Liver (tissue), 9 donors: ENCODE measurements around the gene RNASE8. TPM values are rescaled to one million over a fixed set of nuclear protein-coding genes. Genes with fewer than 3 reads are reported as not detected.
A peak's percentile ranks its signal among the peaks of the same experiment; 100 is the strongest.

Source experiments
- DNase-seq: peaks from one replicate; pipeline ENCODE4 v3.0.0-alpha.2; 2017; ENCODE audit warnings: low spot score
- H3K27ac ChIP-seq, 2 donors: one replicate each; pipeline ENCODE4 v1.7.0; 2013; ENCODE audit warnings: inconsistent platforms in 2 of 2, low read length in 2 of 2, control low read depth in 1 of 2, low read depth in 1 of 2, mild to moderate bottlenecking in 1 of 2
- H3K27me3 ChIP-seq, 4 donors: one replicate each; pipeline versions ENCODE4 v1.6.1 to v1.7.0; 2013; ENCODE audit warnings: low read length in 3 of 4, inconsistent platforms in 1 of 4, mild to moderate bottlenecking in 1 of 4, moderate library complexity in 1 of 4; ENCODE audit not compliant: control insufficient read depth in 4 of 4, insufficient read depth in 4 of 4
- H3K36me3 ChIP-seq, 4 donors: one replicate each; pipeline versions ENCODE4 v1.6.1 to v1.7.0; 2013; ENCODE audit warnings: low read length in 3 of 4, mild to moderate bottlenecking in 3 of 4, low read depth in 1 of 4, moderate library complexity in 1 of 4; ENCODE audit not compliant: control insufficient read depth in 4 of 4, insufficient read depth in 3 of 4
- H3K4me1 ChIP-seq, 4 donors: one replicate each; pipeline versions ENCODE4 v1.6.1 to v1.7.0; 2013; ENCODE audit warnings: low read length in 3 of 4, mild to moderate bottlenecking in 3 of 4, moderate library complexity in 1 of 4; ENCODE audit not compliant: control insufficient read depth in 4 of 4, insufficient read depth in 4 of 4
- H3K4me3 ChIP-seq, 3 donors: one replicate each; pipeline versions ENCODE4 v1.6.1 to v1.7.0; 2013; ENCODE audit warnings: low read length in 3 of 3, control low read depth in 1 of 3, low read depth in 1 of 3, mild to moderate bottlenecking in 1 of 3
- H3K9ac ChIP-seq, 2 donors: one replicate each; pipeline ENCODE4 v1.7.0; 2013; ENCODE audit warnings: low read length in 2 of 2, mild to moderate bottlenecking in 2 of 2, moderate library complexity in 2 of 2, control low read depth in 1 of 2, low read depth in 1 of 2
- H3K9me3 ChIP-seq, 4 donors: one replicate each; pipeline versions ENCODE4 v1.6.1 to v1.7.0; 2013; ENCODE audit warnings: low read length in 3 of 4; ENCODE audit not compliant: control insufficient read depth in 4 of 4
- ATF3 ChIP-seq: IDR thresholded peaks from 2 replicates; pipeline ENCODE4 v1.6.1; 2016; ENCODE audit warnings: antibody characterized with exemption
- EGR1 ChIP-seq, 2 donors: IDR thresholded peaks; 2 replicates each; pipeline ENCODE4 v1.6.1; 2016 to 2018; ENCODE audit warnings: antibody characterized with exemption in 2 of 2, low read depth in 2 of 2
- FOXA2 ChIP-seq: IDR thresholded peaks from 2 replicates; pipeline ENCODE4 v1.6.1; 2016; ENCODE audit warnings: antibody characterized with exemption
- HNF4A ChIP-seq, 2 donors: conservative IDR thresholded peaks; 2 replicates each; pipeline ENCODE4 v1.6.1; 2016; ENCODE audit warnings: antibody characterized with exemption in 2 of 2, mild to moderate bottlenecking in 2 of 2
- JUND ChIP-seq, 2 donors: IDR thresholded peaks; 2 replicates each; pipeline ENCODE4 v1.6.1; 2016; ENCODE audit warnings: antibody characterized with exemption in 2 of 2
- NR2F2 ChIP-seq: IDR thresholded peaks from 2 replicates; pipeline ENCODE4 v1.6.1; 2016; ENCODE audit warnings: antibody characterized with exemption
- RAD21 ChIP-seq, 2 donors: IDR thresholded peaks; 2 replicates each; pipeline ENCODE4 v1.6.1; 2016; ENCODE audit warnings: antibody characterized with exemption in 2 of 2, mild to moderate bottlenecking in 2 of 2
- RXRA ChIP-seq, 2 donors: IDR thresholded peaks; 2 replicates each; pipeline ENCODE4 v1.6.1; 2017 to 2018; ENCODE audit warnings: antibody characterized with exemption in 2 of 2, mild to moderate bottlenecking in 1 of 2
- SP1 ChIP-seq: IDR thresholded peaks from 2 replicates; pipeline ENCODE4 v1.6.1; 2018; ENCODE audit warnings: antibody characterized with exemption, mild to moderate bottlenecking
- WGBS: extraction: QIAGEN DNeasy Blood & Tissue Kit; methylation state at CpG from one replicate; pipeline ENCODE4 v1.1.7; 2013; 5-methylcytosine and 5-hydroxymethylcytosine counted together
- polyA plus RNA-seq, 2 donors: library from polyadenylated mRNA; stranded (reverse) in 1 of 2; unstranded in 1 of 2; fragments of 200-250 nt in 1 of 2; fragments of >200 nt in 1 of 2; fragmentation: Nextera tagmentation in 1 of 2; extraction: Ambion mirVana in 1 of 2; gene quantifications; one replicate each; pipeline versions ENCODE4 v1.2.1 to v1.2.3, GENCODE V29; 2013 to 2015
- total RNA-seq, 2 donors: library from RNA; depleted of rRNA; stranded (reverse); fragments of >200 nt; gene quantifications; one replicate each; pipeline ENCODE4 v1.2.3, GENCODE V29; 2014
- TF ChIP-seq, protein P1 (sequence below): fragments of 150-350 bp; IDR thresholded peaks from 2 replicates; pipeline ENCODE4 v1.5.1; 2017; ENCODE audit warnings: improper control_type of control experiment, low read depth, low read length; ENCODE audit not compliant: missing input control
- TF ChIP-seq, protein P2 (sequence below): IDR thresholded peaks from 2 replicates; pipeline ENCODE4 v1.6.1; 2016; ENCODE audit warnings: antibody characterized with exemption, mild to moderate bottlenecking
- donor health status: healthy.
- donor health status: healthy.
- donor health status: healthy.
- donor health status: healthy.
- donor health status: healthy.

The RNASE8 gene
- total and polyA plus RNA-seq, 4 donors = not detected

DNA sequence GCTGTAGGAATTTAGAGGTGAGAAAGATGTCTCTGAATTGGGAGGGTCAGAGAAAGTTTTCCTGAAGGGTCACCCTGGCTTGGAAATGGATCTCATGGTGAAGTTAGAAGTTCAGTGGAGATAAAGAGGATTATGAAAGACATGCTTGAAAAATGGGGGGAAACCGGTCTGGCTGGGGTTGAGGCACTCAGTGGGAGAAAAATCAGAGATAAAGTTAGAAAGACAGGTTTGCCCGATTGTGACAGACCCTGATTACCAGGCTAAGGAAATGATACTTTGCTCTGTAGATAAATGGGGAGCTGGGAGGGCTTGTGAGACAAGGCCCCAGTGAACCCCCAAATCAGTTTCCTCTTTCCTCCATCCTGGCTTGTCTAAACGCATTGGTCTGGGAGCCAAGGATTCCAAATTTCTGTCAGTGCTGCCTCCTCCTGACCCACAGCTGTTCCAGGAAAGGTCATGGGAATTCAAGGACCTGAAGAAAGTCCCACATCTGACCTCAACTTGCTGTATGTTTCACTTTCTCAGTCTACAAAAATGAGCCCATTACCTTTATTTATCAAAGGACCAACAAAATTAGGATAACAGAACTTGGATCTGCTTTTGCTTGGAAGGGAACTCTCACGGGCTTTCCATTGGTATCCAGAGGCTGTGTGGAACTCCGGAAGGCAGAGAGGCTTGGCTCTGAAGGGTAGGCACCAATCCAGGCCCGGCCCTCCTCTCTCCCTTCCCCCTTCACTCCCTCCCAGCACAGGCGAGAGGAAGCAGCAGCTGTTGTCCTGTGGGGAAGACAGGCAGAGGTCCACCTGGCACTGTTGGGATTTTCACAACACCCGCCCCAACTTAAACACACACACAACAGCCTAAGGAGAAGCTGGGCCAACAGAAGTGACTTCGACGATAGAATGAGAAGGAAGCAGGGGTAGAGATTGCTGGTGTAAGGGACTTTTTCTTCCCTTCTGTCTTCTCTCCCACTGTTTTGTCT lies 18.9 kb upstream of the RNASE8 start (continued):
- peak in 1 of 2 donors; percentile 78 for TF ChIP-seq EGR1 (IDR thresholded peaks at IDR 0.05; ENCODE audit: low read depth in 2 of 2)
- TF ChIP-seq, protein P1, sequence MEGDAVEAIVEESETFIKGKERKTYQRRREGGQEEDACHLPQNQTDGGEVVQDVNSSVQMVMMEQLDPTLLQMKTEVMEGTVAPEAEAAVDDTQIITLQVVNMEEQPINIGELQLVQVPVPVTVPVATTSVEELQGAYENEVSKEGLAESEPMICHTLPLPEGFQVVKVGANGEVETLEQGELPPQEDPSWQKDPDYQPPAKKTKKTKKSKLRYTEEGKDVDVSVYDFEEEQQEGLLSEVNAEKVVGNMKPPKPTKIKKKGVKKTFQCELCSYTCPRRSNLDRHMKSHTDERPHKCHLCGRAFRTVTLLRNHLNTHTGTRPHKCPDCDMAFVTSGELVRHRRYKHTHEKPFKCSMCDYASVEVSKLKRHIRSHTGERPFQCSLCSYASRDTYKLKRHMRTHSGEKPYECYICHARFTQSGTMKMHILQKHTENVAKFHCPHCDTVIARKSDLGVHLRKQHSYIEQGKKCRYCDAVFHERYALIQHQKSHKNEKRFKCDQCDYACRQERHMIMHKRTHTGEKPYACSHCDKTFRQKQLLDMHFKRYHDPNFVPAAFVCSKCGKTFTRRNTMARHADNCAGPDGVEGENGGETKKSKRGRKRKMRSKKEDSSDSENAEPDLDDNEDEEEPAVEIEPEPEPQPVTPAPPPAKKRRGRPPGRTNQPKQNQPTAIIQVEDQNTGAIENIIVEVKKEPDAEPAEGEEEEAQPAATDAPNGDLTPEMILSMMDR = no peak
- no peak for TF ChIP-seq ATF3
- TF ChIP-seq JUND (IDR thresholded peaks at IDR 0.05) = peak in 1 of 2 donors; percentile 48
- peak; percentile 85 for TF ChIP-seq SP1
- TF ChIP-seq NR2F2 = peak; percentile 92
- peak; percentile 85 to 91 for TF ChIP-seq RXRA (IDR thresholded peaks at IDR 0.05)
- TF ChIP-seq FOXA2 = no peak

DNA sequence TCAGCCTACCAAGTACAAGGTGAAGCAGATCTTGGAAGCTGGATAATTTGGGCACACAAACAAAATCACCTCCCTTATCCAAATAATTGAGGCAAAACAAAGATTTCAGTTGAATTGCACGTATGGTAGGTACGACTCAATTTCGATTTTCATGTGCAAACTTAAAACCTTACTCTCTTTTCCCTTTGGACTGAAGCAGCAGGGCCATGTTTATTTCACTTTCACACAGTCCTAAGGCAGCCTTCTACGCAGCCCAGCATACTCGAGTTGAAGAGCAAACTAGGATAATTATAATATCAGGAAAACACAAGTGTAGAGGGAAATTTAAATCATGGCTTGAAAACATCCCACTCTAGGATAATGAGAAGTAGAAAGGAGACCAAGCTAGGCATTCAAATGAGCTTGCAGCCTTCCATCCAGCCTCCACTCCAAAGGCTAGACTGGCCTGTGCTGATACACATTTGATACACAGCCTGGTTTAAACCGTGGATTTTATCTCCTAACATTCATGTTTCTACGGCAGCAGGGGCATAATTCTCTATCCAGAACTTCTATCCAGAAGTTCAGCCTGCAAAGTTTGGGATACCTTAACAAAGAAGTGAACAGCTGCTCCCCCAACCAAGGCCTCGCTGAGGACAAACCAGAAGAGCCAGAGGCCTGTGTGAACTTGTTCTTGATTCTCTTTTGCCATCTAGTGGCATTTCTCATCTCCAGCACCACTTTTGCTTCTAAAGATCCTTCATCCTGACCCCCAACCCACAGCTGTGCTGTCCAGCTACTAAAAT lies 17.8 kb upstream of the RNASE8 start:
- 25% methylated on average over 8 of the region's 8 CpGs for WGBS
- H3K9ac ChIP-seq = peak overlapping the region in 1 of 2 donors; percentile 51
- no peak for DNase-seq

More for the DNA sequence above, 17.8 kb upstream of the RNASE8 start:
- Histone ChIP-seq H3K36me3 (no peaks in the 10 kb centered on the region), H3K4me1 (peaks cover 15 to 67% (median 51%) of the 10 kb centered on the region in 4 donors), H3K9me3 (no peaks in the 10 kb centered on the region), H3K27me3 (no peaks in the 10 kb centered on the region), H3K4me3 (no peak overlapping the region), H3K27ac (peak overlapping the region; percentile 59 to 68)
- TF ChIP-seq HNF4A (conservative IDR thresholded peaks at IDR 0.05) (peak in 1 of 2 donors; percentile 21), RAD21 (IDR thresholded peaks at IDR 0.05) (peak; percentile 92 to 95), RXRA (IDR thresholded peaks at IDR 0.05) (peak in 1 of 2 donors; percentile 48), SP1 (no peak)
- TF ChIP-seq, protein P2, sequence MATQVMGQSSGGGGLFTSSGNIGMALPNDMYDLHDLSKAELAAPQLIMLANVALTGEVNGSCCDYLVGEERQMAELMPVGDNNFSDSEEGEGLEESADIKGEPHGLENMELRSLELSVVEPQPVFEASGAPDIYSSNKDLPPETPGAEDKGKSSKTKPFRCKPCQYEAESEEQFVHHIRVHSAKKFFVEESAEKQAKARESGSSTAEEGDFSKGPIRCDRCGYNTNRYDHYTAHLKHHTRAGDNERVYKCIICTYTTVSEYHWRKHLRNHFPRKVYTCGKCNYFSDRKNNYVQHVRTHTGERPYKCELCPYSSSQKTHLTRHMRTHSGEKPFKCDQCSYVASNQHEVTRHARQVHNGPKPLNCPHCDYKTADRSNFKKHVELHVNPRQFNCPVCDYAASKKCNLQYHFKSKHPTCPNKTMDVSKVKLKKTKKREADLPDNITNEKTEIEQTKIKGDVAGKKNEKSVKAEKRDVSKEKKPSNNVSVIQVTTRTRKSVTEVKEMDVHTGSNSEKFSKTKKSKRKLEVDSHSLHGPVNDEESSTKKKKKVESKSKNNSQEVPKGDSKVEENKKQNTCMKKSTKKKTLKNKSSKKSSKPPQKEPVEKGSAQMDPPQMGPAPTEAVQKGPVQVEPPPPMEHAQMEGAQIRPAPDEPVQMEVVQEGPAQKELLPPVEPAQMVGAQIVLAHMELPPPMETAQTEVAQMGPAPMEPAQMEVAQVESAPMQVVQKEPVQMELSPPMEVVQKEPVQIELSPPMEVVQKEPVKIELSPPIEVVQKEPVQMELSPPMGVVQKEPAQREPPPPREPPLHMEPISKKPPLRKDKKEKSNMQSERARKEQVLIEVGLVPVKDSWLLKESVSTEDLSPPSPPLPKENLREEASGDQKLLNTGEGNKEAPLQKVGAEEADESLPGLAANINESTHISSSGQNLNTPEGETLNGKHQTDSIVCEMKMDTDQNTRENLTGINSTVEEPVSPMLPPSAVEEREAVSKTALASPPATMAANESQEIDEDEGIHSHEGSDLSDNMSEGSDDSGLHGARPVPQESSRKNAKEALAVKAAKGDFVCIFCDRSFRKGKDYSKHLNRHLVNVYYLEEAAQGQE = peak; percentile 13
- TF ChIP-seq, protein P1 = peak; percentile 73
